Upper lobe of left lung (tissue), 4 donors: ENCODE data around the gene SMAD3.
"Not testable (repeated sequence)": the region's sequence is repeated elsewhere in the genome, so short reads cannot be mapped to it uniquely, and the experiment has no call there.

Experiments
- POLR2AphosphoS5 ChIP-seq, 2 donors: sonication (generic); formaldehyde crosslinking; IDR thresholded peaks; one replicate each; pipeline ENCODE4 v1.5.1; 2017; ENCODE audit warnings: antibody characterized with exemption in 2 of 2
- TF ChIP-seq, protein P1 (sequence below), 6 experiments: fragments of 450-650 bp in 4 of 6; fragments of 200-600 bp in 2 of 6; sonication (generic) in 2 of 6; IDR thresholded peaks; one replicate each; pipeline ENCODE4 v1.5.1; 2016 to 2019; ENCODE audit warnings: antibody characterized with exemption in 6 of 6

DNA sequence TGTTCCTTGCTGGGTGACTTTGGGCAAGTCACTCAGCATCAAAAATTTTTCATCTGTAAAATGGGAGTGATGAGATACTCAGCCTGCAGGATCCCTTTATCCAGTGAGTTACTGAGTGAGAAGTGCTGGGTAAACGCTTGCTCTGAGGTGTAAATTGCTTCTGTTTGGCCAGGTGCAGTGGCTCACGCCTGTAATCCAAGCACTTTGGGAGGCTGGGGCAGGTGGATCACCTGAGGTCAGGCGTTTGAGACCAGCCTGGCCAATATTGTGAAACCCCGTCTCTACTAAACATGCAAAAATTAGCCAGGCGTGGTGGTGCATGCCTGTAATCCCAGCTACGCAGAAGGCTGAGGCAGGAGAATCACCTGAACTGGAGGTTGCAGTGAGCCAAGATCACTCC is 87.6 kb downstream of the SMAD3 start:
- not testable (repeated sequence) for TF ChIP-seq POLR2AphosphoS5 (IDR thresholded peaks at IDR 0.05)
- TF ChIP-seq, protein P1, sequence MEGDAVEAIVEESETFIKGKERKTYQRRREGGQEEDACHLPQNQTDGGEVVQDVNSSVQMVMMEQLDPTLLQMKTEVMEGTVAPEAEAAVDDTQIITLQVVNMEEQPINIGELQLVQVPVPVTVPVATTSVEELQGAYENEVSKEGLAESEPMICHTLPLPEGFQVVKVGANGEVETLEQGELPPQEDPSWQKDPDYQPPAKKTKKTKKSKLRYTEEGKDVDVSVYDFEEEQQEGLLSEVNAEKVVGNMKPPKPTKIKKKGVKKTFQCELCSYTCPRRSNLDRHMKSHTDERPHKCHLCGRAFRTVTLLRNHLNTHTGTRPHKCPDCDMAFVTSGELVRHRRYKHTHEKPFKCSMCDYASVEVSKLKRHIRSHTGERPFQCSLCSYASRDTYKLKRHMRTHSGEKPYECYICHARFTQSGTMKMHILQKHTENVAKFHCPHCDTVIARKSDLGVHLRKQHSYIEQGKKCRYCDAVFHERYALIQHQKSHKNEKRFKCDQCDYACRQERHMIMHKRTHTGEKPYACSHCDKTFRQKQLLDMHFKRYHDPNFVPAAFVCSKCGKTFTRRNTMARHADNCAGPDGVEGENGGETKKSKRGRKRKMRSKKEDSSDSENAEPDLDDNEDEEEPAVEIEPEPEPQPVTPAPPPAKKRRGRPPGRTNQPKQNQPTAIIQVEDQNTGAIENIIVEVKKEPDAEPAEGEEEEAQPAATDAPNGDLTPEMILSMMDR (IDR thresholded peaks at IDR 0.05): not testable (repeated sequence)
